ENCODE results near the gene PPIP5K2.

DNA sequence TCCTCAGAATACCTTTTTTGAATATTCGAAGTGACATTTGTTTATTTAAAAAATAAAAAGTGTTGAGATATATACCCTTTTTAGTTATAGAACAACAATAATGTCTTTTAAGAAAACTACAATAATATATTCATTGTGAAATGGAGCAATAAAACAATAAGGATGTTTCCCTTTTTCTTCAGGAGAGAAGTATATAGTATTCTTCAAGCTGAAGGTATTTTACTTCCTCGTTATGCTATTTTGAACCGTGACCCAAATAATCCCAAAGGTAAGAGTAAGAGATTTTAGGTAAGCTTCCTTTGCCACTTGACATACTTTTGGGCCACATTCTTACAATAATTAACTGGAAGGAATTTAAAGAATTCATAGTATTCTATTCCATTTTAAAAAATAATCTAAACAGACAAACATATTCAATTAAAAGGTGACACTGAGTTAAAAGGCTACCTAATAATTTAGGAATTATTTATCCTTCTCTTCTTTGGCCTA is 18.1 kb downstream of the PPIP5K2 start:
- TF ChIP-seq, protein P1, sequence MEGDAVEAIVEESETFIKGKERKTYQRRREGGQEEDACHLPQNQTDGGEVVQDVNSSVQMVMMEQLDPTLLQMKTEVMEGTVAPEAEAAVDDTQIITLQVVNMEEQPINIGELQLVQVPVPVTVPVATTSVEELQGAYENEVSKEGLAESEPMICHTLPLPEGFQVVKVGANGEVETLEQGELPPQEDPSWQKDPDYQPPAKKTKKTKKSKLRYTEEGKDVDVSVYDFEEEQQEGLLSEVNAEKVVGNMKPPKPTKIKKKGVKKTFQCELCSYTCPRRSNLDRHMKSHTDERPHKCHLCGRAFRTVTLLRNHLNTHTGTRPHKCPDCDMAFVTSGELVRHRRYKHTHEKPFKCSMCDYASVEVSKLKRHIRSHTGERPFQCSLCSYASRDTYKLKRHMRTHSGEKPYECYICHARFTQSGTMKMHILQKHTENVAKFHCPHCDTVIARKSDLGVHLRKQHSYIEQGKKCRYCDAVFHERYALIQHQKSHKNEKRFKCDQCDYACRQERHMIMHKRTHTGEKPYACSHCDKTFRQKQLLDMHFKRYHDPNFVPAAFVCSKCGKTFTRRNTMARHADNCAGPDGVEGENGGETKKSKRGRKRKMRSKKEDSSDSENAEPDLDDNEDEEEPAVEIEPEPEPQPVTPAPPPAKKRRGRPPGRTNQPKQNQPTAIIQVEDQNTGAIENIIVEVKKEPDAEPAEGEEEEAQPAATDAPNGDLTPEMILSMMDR (IDR thresholded peaks at IDR 0.05; ENCODE audit: low read depth, low read length): no peak
- TF ChIP-seq POLR2A (IDR thresholded peaks at IDR 0.05; ENCODE audit: extremely low read depth, insufficient read length): no peak
